Activated gamma-delta T cell treated with Interleukin-2 at 50 U/mL for 16 hours (primary cell): ENCODE results near the gene PTPRU.
"Not testable (repeated sequence)": the region's sequence is repeated elsewhere in the genome, so short reads cannot be mapped to it uniquely, and the experiment has no call there.

Experiments
- DNase-seq: peaks from one replicate; pipeline ENCODE4 v3.0.0-alpha.2; 2020

PTPRU gene

GRCh38 chr1:29235955-29236711 is at the start of gene PTPRU:
TSS of gene PTPRU (plus strand) at chr1:29236522. CDS start at chr1:29236645, 123 bp downstream.
- DNase-seq: peak; percentile 76

DNA sequence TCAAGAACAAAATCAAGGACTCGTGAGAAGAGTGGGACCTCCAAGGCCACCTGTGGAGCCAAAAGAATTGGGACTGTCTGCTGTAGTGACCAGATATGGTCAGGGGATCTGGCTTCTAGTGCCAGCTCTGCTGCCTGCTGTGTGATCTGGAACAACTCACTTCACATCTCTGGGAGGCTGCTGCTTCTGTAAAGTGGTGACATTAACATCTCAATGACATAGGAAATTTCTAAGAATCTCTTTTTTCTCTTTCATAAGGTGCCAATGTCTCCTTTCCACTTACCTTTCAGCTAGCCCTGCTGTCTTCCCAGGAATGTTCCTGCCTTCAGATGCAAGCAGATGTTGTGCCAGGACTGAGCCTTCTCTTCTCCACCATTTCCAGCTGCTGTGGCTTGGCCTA is 49.6 kb upstream of the PTPRU start:
- DNase-seq: no peak

GRCh38 chr1:29190718-29191117 is 45.6 kb upstream of the PTPRU start:
- no peak for DNase-seq

DNA sequence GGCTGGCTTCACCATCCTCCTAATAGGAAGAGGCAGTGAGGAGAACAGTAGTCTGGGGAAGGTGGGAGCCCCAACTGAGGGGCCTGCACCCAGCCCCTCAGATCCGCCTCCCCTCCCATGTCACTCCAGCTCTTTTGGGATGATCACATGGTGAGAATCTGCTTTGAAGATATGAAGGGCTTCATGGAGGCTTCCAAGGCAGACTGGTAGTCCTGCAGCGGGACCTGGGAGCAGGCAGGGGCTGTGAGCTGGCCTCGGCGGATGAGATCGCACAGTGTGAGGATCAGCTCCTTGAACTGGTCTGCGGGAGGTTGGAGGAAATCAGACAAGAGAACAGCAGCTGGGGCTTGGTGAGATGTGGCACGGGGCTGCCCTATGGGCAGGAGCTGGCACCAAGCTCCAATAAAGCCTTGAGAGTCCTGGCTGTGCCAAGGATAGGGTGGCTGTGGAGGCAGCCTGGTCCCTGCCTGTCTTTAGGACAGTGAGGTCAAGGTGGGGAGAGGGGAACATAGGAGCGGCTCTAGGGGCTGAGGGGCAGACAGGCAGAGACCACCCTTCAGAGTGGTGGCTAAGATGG is 42.4 kb upstream of the PTPRU start:
- no peak for DNase-seq

DNA sequence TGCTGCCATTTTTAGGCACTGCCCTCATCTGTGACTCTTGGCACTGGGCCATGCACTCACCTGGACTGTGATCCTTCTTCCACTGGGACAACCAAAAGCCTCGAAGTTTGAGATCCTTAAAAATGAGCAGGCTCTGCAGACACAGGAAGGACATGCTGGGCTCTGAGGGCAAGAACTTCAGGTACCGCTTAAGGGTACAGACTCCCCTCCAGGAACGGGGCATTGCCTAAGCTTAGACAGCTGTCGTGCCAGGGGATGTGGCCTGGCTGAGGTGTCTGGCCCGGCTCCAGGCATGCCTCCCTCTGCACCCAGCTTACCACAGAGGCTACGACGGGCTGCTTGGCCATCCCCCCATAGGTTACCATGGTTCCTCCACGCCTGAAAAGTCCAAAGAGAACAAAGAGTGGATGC is 40.4 kb upstream of the PTPRU start:
- DNase-seq: no peak

- no peak for DNase-seq
Observed at GRCh38 chr1:29196863-29197589, 39.3 kb upstream of the PTPRU start.

DNA sequence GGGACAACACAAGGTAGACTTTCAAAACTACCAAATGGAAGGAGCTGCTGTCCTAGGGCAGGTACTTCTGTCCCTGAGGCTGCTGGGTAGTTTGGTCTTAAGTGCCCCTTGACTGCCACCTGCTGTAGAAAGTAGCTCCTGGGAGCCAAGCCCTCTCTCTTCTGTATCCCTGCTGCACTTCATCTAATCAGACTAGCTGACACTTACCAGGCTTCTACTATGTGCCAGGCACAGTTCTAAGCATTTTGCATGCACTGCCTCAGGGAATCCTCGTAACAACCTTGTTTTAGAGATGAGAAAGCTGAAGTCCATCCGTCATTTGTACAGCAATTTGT is 38.8 kb upstream of the PTPRU start:
- DNase-seq: peak; percentile 9

DNA sequence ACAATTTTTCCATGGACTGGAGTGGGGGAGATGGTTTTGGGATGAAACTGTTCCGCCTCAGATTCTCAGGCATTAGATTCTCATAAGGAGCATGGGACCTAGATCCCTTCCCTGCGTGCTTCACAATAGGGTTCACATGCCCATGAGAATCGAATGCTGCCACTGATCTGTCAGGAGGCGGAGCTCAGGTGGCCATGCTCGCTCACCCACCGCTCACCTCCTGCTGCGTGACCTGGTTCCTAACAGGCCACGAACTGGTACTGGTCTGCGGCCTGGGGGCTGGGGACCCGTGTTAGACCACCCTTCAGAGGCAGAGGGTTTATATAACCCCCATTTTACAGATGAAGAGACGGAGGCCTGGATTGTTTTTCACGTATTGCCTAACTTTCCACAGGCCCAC is 38.3 kb upstream of the PTPRU start:
- DNase-seq: no peak

GRCh38 chr1:29200906-29201594 is 35.3 kb upstream of the PTPRU start:
- DNase-seq: no peak

DNA sequence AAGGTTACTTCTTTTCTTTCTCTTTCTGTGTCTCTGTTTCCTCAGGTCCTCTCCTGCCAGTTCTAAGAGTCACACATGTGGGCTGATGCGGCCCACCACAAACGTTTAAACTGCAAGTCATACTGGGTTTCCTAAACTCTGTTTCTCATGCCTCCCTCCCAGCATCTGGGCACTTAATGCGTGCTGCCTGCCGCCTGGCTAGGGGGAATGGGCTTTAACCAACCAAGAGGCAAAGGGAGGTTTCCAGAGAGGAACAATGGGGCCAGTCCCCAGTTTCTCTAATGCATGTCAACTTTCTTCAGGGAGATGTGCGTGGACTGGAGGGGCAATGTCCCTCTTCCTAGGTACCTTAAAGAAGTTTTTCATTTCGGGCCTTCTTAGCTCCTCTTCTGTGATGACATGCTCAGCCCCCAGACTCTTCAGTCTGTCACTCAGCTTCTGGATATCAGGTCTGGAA is 34.7 kb upstream of the PTPRU start:
- DNase-seq: no peak

- no peak for DNase-seq
Observed at GRCh38 chr1:29202053-29202452, 34.3 kb upstream of the PTPRU start.

DNA sequence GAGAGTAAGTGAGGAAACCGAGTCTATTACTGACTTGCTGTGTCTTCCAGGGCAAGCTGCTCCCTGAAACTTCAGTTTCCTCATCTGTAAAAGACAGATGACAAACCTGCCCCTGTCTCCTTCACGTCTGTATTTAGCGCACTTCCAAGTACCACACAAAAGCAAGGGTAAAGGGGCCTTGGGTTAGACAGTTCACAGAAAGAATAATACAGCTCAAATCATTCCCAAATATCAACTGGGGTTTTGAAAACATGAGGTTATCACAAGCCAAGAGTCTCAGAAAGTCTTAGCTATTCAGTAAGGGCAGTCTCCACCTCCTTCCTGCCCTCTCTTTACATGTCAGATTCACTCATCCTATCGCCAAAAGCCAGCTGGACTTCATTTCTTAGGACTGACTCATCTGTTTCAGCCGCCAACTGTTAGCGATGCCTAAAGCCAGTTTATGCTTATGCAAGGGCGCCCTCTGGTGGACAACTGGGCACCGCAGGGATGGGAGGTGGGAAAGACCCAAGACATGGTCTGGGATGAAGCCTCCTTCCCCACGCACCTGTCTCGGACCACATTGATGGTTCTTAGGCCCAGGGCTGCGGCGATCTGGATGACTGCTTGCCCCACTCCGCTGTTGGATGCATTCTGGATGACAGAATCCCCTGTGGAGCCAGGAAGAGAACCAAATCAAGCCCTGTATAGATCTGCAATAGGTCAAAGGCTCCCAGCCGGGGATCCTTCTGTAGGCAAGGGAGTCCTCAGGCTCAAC is 33.6 kb upstream of the PTPRU start:
- DNase-seq: peak; percentile 94

- no peak for DNase-seq
Observed at GRCh38 chr1:29208442-29208841, 27.9 kb upstream of the PTPRU start.

DNA sequence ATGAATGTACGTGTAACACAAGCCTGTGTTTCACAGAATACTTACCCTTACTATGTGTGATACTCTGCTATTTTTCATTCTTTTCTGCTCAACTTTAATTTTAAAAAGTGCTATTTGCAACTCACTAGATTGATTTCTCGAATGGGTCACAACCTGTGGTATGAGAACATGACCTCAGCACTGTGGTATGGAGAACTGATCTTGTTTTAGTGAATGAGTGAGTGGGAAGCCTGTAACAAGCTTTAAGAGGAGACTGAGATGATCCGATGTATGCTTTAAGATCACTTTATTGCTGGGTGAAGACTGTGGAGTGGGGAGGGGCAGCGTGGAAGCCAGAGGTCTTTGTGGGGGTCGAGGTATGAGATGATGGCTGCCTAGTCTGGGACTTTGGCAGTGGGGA is 27.1 kb upstream of the PTPRU start:
- DNase-seq: no peak

DNA sequence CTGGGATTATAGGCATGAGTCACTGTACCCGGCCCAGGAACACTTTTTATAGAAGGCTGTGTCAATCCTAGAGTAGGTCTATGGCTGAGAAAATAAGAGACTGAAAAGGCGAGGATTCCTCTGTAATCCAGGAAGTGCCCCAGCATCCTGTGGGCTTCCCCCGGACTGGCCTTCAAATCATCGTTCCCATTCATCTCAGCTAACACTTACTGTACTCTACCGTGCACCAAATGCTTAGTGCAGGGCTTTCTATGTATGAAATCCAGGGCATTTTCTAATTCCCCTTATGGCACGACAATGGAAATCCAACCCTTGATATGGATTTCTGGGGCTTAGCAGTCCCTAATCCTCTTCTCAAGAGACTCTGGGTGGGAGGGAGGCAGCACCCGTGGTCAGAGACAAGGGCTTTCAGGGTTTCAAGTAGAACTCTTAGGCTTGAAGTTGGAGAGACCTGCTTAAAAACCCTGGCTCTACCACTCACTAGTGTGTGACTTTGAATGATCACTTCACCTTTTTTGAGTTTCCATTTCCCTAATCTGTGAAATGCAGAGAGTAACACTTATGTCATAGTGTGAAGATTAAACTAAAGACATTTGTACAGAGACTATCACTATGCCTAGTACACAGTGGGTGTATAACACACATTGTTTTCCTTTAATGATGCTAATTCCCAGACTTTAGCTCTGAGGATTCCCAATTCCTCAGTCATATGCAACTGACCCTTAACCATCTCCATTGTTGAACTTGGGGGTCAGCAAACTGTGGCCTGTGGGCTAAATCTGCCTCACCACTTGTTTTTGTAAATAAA is 25.8 kb upstream of the PTPRU start:
- no peak for DNase-seq

DNA sequence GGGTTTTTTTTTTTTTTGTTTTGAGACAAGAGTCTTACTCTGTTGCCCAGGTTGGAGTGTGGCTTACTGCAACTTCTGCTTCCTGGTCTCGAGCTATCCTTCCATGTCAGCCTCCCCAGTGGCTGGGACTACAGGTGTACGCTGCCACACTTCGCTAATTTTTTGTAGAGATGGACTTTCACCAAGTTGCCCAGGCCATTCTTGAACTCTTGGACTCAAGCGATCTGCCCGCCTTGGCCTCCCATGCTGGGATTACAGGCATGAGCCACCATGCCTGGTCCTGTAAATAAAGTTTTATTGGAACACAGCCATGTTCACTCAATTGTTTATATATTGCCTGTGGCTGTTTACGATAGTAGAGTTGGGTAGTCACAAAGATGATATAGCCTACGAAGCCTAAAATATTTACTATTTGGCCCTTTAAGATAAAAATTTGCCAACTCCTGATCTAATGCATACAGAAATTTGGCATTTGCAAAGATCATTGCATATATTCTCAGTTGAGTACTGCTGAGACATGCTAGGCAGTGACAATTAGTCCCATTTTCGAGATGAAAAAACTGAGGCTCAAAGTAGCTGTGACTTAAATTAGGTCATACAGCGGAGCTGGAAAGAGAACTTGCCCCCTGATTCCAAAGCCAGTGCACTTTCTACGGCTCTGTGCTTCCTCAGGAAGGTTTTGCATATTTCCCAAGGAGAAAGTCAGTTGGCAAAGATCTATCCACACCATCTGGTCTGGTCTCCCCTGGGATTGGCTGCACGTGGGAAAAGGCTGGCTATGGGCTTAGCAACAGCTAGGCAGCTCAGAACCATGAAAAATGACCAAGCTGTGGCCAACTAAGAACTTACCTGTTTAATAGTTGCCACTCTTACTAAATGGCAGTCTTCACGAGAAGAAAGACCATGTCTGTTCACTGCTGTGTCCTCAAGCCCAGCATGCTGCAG is 25.0 kb upstream of the PTPRU start:
- no peak for DNase-seq

DNA sequence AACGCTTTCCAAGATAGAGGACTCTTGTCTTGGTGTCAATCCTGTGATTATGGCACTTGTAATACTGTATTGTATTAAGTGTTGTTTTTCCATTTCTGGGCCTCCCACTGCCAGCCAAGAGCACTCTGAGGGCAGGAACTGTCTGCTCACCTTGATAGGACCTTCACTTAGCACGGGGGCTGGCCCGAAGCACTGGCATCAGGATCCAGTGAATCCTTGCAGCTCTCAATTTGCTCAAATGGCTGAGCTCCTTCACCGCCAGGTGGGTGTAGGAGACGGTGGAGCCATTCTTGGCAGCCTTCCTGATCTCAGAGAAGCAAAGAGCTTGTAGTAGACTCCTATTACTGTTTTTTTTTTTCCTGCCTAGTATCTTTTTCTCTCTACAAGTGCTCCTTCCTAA is 23.3 kb upstream of the PTPRU start:
- no peak for DNase-seq

DNA sequence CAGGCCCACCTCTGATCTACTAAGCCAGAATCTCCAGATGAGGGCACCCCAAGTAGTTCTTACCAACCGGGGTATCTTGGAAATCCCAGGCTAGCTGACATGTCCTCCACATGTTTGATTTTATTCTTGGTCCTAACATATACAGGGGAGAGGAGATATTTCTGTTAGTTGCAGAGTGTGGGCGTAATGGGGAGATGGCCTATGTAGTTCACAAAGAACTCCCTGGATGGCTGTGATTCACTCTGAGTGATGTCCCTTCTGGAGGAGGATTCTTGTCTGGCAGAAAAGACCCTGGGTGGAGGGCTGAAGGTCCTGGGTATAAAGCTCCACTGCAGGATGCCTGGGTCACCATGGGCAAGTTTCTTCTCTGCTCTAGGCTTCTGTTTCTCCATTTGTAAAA is 18.7 kb upstream of the PTPRU start:
- no peak for DNase-seq

- no peak for DNase-seq
Observed at GRCh38 chr1:29218223-29218622, 18.1 kb upstream of the PTPRU start.

DNA sequence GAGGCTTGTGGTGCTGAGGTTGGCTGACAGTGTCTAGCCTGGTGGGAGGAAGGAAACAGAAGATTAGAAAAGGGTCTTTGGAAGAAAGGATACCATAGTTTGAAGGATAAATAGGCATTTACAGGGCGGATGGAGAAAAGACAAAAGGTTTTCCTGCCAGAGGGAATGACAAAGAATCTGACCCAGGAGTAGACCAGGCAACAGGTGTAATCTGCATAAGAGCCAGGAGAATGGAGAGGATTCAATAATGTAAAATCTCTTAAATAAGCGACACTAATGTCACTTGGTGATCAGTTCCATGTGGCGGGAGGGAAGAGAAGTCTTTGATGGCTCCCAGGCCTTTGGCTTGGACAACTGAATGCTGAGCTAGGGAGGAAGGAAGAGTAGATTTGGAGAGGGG is 15.0 kb upstream of the PTPRU start:
- no peak for DNase-seq

DNA sequence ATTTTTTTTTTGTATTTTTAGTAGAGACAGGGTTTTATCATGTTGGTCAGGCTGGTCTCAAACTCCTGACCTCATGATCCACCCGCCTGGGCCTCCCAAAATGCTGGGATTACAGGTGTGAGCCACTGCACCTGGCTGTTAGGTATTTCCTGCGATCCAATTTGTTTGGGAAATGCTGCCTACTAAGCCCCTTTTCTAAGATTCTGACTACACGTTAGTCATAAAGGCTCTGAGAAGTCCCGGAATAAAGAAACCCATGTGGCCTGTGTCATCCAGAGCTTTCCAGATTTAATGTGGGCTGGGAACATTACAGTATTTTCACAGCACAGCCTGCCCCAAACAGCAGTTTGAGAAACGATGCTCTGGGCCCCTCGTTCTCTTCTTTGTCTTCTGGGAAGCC is 14.1 kb upstream of the PTPRU start:
- DNase-seq: not testable (repeated sequence)
